GM19395 (cell line): ENCODE results near the gene HECTD4.
A peak's percentile ranks its signal among the peaks of the same experiment; 100 is the strongest.
"Not testable (repeated sequence)": the region's sequence is repeated elsewhere in the genome, so short reads cannot be mapped to it uniquely, and the experiment has no call there.

ENCODE experiments used
- ATAC-seq: cut with Tn5 transposase; IDR thresholded peaks from one replicate; pipeline ENCODE4 v1.9.1; 2021; ENCODE audit warnings: mild to moderate bottlenecking, moderate library complexity; ENCODE audit not compliant: unreplicated experiment

Gene HECTD4

GRCh38 chr12:112381883-112382796, at the start of gene HECTD4:
Gene HECTD4 (minus strand): TSS chr12:112382431. CDS start chr12:112382128, 303 bp downstream.
- ATAC-seq, result peak; percentile 84

GRCh38 chr12:112431965-112432364, 49.7 kb upstream of the HECTD4 start:
- no peak for ATAC-seq

GRCh38 chr12:112430929-112431328, 48.7 kb upstream of the HECTD4 start:
- no peak for ATAC-seq

- ATAC-seq, result no peak
Measured at GRCh38 chr12:112427760-112428159, 45.5 kb upstream of the HECTD4 start.

- no peak for ATAC-seq
Measured at GRCh38 chr12:112425582-112426382, 43.6 kb upstream of the HECTD4 start.

GRCh38 chr12:112424126-112424525, 41.9 kb upstream of the HECTD4 start:
- no peak for ATAC-seq

- ATAC-seq, result no peak
Measured at GRCh38 chr12:112422531-112422930, 40.3 kb upstream of the HECTD4 start.

- no peak for ATAC-seq
Measured at GRCh38 chr12:112421363-112421762, 39.1 kb upstream of the HECTD4 start.

- no peak for ATAC-seq
Measured at GRCh38 chr12:112420740-112421139, 38.5 kb upstream of the HECTD4 start.

- peak; percentile 43 for ATAC-seq
Measured at GRCh38 chr12:112419297-112420133, 37.3 kb upstream of the HECTD4 start.

GRCh38 chr12:112418608-112419296, 36.5 kb upstream of the HECTD4 start, which contains the start of gene PTPN11:
Gene PTPN11 (plus strand): TSS chr12:112418947. CDS start chr12:112419112, 165 bp downstream.
- peak; percentile 78 for ATAC-seq

GRCh38 chr12:112418273-112418607, 36.0 kb upstream of the HECTD4 start:
- no peak for ATAC-seq

GRCh38 chr12:112415457-112415856, 33.2 kb upstream of the HECTD4 start:
- ATAC-seq, result not testable (repeated sequence)

- no peak for ATAC-seq
Measured at GRCh38 chr12:112413855-112414625, 31.8 kb upstream of the HECTD4 start.

GRCh38 chr12:112409906-112410244, 27.6 kb upstream of the HECTD4 start:
- ATAC-seq, result no peak

GRCh38 chr12:112409064-112409905, 27.1 kb upstream of the HECTD4 start, which contains the start of gene RPL6:
Gene RPL6 (minus strand): TSS chr12:112409605. CDS start chr12:112408656, 949 bp downstream.
- ATAC-seq, result peak; percentile 88

GRCh38 chr12:112408621-112409020, 26.4 kb upstream of the HECTD4 start:
- no peak for ATAC-seq

GRCh38 chr12:112407683-112408082, 25.5 kb upstream of the HECTD4 start:
- ATAC-seq, result not testable (repeated sequence)
